Stimulated activated CD8-positive, alpha-beta memory T cell treated with anti-CD3 and anti-CD28 coated beads, Interleukin-4, amount 100 ng/mL, for 48 hours (primary cell): ENCODE data around the gene TSPAN33.
"Not testable (repeated sequence)": the region's sequence is repeated elsewhere in the genome, so short reads cannot be mapped to it uniquely, and the experiment has no call there.

Source experiments
- DNase-seq: peaks from one replicate; pipeline ENCODE4 v3.0.0-alpha.2; 2020

TSPAN33 gene, protein sequence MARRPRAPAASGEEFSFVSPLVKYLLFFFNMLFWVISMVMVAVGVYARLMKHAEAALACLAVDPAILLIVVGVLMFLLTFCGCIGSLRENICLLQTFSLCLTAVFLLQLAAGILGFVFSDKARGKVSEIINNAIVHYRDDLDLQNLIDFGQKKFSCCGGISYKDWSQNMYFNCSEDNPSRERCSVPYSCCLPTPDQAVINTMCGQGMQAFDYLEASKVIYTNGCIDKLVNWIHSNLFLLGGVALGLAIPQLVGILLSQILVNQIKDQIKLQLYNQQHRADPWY

DNA sequence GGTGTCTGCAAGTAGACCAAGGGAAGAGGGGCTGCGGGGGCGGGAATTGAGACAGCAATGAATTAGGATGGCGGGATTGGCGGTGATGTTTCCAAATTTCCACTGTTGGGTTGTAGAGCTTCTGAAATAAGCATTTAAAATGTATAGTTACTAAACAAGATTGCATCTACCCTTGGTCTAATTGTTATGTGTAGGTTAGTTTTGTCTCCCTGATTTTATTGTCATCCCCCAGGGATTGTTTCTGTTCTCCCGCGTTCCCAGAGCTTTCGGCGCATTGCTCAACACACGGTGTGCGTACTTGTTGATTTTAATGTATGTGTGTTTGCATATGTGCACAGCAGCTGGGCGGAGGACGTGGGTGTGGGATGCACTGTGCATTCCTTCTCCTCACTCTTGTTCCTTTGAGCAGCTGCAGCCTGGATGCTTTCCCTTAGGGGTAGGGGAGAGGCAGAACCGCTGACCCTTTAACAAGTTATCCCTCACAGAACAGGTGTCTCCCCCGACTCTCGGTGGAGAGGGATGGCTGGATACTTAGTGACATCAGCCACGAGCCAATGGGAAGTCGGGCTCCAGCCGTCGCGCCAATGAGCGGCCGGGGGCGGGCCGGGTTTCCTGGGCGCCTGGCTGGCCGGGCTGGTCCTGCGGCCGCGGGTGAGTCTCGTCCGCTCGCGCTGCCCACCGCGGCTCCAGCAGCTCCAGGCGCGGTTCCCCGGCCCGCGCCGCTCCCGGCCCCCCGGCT is at the start of gene TSPAN33:
TSS of gene TSPAN33 (plus strand) at position 613 of the 739 bp plus-strand sequence. CDS start 274 bp downstream, outside the sequence.
- DNase-seq, result peak; percentile 81

DNA sequence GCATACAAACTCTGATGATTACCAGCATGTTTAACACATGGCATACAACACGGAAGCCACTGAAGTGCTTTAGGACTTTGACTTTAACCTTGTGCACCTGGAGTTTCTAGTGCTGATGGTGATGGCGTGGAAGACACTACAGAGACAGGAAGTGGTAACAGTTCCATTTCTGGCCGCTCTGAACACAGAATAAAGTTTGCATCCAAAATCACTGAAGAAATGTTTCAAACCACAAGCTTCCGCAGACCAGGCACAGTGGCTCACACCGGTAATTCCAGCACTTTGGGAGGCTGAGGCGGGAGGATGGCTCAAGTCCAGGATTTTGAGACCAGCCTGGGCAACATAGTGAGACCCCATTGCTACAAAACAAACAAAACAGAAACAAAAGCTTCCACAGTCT is 49.2 kb upstream of the TSPAN33 start:
- DNase-seq, result no peak

- DNase-seq, result no peak
Observed at GRCh38 chr7:129098409-129099084, 46.0 kb upstream of the TSPAN33 start.

GRCh38 chr7:129100827-129101166 is 43.7 kb upstream of the TSPAN33 start:
- no peak for DNase-seq

DNA sequence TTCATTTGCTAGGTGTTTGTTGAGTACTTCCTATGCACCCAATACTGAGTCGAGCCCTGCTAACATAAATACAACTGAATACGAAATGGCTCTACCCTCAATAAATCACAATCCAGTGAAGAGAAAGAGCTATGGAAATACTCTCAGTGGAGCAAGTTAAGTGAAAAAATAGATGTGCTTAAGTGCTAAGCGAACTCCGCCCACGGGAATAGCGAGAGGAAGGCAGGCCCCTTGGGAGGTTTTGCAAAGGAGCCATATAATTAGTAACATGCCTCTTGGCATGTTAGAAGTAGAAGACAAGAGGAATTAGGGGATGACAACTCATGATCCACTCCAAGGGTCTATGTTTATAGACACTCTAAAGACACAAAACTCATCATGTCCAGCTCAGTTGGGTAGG is 42.8 kb upstream of the TSPAN33 start:
- DNase-seq, result no peak

- no peak for DNase-seq
Observed at GRCh38 chr7:129103561-129104324, 40.8 kb upstream of the TSPAN33 start.

GRCh38 chr7:129108581-129108980 is 35.9 kb upstream of the TSPAN33 start:
- DNase-seq, result no peak

DNA sequence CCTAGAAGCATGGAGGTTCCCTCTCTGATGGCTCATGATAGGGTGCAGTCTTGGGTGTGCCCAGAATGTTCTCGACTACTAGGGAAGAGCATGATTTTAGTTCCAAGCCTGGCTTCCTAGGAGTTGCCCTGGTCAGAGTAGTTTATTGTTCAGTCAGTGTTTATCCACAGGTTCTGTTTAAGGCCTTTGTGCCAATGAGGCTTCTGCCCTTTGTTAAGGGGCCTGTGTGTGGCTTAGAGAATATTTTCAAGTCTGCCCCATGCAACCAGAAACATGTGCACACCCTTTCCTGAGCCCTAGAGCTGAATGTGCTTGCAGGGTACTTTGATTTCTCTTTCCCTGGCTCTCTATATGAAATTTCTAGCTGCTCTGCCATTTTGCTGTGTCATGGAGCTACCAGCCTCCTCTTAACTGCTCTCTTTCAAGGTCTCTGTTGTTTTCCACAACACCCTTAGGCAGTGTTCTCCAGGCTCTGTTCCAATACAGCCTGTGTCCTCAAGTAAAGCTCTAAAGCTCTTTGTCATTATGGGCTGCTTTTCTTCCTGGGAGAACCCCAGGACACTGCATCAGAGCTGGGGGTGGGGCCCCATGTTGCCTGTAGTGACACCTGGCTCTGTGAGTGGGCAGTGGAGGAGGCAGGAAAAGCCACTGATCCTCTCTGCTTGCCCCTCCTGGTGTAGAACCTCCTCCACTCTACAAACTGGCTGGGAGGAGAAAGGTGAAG is 34.1 kb upstream of the TSPAN33 start:
- DNase-seq, result no peak

DNA sequence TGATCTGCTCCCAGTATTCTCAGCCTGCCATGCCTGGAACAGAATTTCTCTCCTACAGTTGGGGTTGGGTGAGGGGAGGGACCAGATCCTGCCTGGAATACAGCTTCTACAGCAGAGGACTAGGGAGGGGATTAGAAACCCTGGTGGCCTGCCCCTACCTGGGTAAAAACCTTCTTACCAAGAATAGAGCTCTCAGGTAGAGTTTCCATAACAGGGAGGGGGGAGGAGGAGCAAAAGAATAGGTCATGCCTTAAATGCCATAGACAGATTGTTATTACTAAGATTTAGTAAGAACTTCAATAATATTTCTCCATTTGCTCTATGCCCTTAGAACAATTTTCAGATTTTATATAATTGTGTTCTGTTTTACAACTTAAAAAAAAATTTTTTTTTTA is 33.5 kb upstream of the TSPAN33 start:
- no peak for DNase-seq

DNA sequence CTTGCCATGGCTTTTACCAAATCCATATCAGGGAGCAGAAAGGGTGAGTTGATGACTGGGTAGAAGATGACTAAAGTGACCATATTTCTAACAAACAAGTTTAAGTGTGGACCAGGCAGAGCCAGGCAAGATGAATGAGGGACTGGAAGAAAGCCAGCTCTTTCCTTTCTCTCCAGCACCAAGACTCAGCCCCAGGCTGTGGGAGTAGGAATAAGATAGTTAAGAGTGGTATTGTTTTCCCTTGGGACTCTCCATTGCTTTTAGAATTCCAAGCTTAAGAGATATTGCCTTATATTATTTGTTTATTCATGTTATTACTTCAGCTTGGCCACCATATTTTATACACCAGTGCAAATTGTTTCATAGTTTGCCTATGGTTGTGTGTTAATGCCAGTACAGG is 28.8 kb upstream of the TSPAN33 start:
- no peak for DNase-seq

- no peak for DNase-seq
Observed at GRCh38 chr7:129118182-129118581, 26.3 kb upstream of the TSPAN33 start.

DNA sequence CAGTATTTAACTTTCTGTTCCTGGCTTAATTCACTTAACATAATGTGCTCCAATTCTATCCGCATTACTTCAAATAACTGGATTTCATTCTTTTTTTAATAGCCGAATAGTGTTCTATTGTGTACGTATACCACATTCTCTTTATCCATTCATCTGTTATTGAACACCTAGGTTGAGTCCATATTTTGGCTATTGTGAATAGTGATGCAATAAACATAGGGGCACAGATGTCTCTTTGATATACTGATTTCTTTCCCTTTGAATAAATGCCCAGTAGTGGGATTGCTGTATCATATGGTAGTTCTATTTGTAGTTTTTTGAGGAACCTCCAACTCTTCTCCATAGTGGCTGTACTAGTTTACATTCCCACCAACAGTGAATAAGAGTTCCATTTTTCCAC is 25.5 kb upstream of the TSPAN33 start:
- no peak for DNase-seq

GRCh38 chr7:129121501-129122077 is 22.9 kb upstream of the TSPAN33 start:
- DNase-seq, result not testable (repeated sequence)

DNA sequence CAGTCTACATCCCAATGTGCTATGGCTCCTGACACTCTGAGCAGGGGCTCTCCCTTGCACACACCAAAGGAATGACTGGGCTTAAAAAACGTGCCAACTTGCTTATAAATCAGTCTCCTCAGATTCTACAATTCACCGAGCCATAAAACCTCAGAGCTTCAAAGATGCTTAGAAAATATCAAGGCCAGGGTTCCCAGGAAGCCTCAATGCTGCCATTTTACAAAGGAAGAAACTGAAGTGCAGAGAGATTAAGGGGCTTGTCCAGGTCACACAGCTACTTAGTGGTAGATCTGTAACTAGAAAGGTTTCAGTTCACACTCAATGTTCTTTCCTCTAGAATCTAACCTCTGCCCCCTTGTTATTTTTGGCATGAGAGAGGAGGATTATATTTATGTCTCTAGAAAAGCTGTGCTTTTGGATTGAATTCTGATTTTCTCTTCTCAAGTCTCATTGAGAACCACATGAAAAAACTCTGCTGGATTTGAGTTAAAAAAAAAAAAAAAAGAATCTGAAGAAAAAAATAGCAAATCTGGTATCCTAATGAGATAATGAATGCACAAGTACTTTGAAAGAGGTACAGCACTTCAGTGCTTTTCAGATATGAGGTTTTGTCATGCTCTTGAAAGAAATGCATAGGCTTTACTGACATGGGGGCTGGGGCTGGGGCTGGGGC is 22.3 kb upstream of the TSPAN33 start:
- DNase-seq, result no peak

DNA sequence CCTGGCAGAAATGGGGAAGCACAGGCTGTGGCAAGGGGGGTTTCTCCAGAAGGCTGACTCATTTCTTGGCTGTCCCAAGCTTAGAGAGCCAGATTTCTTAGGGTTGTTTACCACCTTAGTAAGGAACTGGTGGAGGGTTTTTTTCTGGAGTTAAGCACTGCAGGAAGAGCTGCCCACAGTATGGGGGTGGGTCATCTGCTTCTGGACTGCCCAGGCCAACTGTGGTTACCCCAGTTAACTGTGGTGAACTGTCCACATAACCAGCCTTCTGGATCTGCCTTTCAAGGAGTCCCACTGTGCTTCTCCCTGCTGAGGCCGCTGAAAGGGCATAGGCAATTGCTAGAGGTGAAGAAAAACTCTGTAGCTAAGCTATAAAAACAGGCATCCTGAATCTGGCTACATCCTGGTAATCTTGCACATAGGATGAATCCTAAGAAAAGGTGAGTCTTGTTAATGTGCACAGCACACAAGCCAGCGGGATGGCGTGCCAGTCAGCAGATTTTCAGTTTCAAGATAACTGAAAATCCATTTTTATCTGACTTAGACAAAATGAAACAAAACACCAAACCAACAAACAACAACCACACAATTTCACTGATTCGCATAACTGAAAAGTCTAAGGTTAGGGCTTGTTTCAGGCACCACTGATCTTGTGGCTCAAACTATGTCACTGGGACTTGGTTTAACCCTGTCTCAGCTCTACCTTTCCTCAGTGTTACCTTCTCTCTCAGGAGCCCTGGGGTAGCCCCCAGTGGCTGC is 21.6 kb upstream of the TSPAN33 start:
- peak; percentile 53 for DNase-seq

DNA sequence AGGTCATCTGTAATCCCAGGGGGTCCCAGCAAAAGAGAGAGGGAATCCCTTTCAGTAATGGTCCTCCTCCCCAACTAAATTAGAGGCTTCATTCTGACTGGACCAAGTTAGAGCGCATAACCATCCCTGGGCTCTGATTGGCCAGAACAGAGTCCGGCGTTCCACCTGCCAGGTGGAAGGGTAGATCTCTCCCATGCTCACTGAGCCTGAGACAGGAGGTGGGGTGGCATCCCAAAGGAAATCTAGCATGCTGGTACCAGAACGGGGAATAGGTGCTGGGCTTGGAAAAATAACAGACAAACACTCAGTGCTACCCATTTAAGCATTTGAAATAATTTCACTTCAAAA is 21.0 kb upstream of the TSPAN33 start:
- DNase-seq, result no peak

DNA sequence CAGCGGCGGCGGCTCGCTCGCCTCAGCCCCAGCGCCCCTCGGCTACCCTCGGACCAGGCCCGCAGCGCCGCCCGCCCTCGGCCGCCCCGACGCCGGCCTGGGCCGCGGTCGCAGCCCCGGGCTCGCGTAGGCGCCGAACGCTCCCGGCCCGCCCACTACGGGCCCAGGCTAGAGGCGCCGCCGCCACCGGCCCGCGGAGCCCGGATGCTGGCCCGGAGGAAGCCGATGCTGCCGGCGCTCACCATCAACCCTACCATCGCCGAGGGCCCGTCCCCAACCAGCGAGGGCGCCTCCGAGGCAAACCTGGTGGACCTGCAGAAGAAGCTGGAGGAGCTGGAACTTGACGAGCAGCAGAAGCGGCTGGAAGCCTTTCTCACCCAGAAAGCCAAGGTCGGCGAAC is 18.2 kb upstream of the TSPAN33 start:
- no peak for DNase-seq

DNA sequence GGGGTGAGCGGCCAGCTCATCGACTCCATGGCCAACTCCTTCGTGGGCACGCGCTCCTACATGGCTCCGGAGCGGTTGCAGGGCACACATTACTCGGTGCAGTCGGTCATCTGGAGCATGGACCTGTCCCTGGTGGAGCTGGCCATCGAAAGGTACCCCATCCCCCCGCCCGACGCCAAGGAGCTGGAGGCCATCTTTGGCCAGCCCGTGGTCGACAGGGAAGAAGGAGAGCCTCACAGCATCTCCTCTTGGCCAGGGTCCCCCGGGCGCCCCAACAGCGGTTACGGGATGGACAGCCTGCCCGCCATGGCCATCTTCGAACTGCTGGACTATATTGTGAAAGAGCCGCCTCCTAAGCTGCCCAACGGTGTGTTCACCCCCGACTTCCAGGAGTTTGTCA is 17.4 kb upstream of the TSPAN33 start:
- DNase-seq, result no peak

DNA sequence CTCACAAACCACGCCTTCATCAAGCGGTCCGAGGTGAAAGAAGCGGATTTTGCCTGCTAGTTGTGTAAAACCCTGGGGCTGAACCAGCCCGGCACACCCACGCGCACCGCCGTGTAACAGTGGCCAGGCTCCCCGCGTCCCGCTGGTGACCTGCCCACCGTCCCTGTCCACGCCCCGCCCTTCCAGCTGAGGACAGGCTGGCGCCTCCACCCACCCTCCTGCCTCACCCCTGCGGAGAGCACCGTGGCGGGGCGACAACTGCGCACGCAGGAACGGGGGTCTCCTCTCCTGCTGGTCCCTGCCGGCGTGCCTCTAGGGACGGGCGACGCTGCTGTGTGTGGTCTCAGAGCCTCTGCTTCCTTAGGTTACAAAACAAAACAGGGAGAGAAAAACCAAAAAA is 16.9 kb upstream of the TSPAN33 start:
- no peak for DNase-seq

DNA sequence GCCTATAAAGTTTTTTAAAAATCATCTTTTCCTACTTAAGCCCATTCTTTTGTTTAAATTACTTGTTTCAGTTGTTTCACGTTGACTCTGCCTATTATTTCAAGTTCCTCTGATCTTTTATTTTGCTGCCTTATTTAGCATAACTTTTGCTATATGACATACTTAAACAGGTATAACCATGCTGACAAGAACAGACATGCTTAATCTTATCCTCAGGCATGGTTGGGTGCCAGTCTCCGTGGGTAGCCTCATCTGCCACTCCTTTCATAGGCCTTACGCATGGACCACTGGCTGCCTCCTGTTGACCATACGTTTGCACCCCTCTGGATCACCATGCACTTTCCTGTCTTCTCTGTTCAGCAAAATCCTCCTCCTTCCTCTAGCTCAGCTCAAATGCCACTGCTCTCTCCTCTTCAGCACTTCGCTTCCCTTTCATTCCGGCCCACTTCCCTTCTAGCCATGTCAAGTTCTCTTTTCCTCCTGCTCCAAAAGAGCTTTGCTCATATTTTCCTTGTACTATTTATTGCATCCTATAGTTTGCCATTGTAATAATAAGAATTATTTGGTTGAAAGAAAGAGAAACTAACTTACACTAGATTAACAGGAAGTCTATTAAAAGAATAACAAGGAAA is 10.0 kb upstream of the TSPAN33 start:
- DNase-seq, result no peak
